ENCODE measurements around the gene TUBD1. TPM values are rescaled to one million over a fixed set of nuclear protein-coding genes. Genes with fewer than 3 reads are reported as not detected.

The TUBD1 gene
- total and polyA plus RNA-seq, 2 donors (not counting 1 experiment from before 2014, with no cell fraction given) = 5.7 to 20.0 TPM

DNA sequence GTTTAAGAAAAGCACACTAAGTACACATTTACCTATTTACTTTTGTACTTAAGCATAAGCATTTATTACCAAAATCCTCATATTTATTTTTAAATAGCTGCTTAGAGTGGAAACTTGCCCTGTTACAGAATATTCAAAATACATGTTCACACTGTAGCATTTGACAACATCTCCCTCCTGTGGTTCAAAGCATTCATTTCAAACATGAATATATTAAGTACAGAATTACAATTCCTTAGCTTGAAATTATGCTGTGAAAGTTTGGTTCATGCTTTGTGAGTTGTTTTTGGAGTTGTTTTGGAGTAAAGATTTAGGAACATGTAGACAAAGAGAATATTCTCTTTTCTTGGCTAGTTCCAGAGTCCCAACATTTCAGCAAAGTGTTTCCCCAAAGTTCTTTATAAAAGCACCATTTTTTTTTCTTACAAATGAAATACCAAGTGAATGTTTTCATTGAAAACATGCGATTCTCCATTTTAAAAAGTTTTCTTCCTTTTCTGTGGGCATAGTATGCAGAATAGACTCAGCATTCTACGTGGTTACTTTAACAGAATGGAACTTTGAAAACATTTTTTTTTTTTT lies 33.2 kb downstream of the TUBD1 start:
- H3K9ac ChIP-seq (ENCODE audit: low read length) = no peak overlapping the region
- no peaks in the 10 kb centered on the region for H3K79me2 ChIP-seq (ENCODE audit: control insufficient read depth, insufficient read depth, low read length)
- Mint-ChIP-seq H3K27ac (peak overlapping the region; percentile 37), H3K4me1 (no peaks in the 10 kb centered on the region), H3K4me3 (no peak overlapping the region), H3K27me3 (no peaks in the 10 kb centered on the region), H3K9me3 (ENCODE audit: insufficient read depth) (no peaks in the 10 kb centered on the region)
- TF ChIP-seq CTCF (IDR thresholded peaks at IDR 0.05) = peak; percentile 77
- TF ChIP-seq EZH2 (IDR thresholded peaks at IDR 0.05; ENCODE audit: borderline replicate concordance, insufficient read depth, low read depth, low read length, poor library complexity, severe bottlenecking) = no peak
- peak; percentile 53 for ATAC-seq (ENCODE audit: low read depth)
- H3K36me3 ChIP-seq (replicated peaks in 1 of 2; ENCODE audit: control extremely low read depth in 1 of 2, control insufficient read depth in 1 of 2, extremely low read depth in 1 of 2, insufficient read depth in 2 of 2, low read length in 1 of 2) = peaks cover 4 to 26% of the 10 kb centered on the region in 2 experiments
- ChIA-PET POLR2A (interaction anchor here (0.6 kb wide), 1 partner anchor 32 kb away, joined by 3 read pairs; no protein-coding TSS in a partner anchor), CTCF (interaction anchor here (0.6 to 3.1 kb wide), 27 partner anchors 9 to 589 kb away, joined by 3 to 21 read pairs (median 4); no protein-coding TSS in a partner anchor)
- no peaks in the 10 kb centered on the region for H3K9me3 ChIP-seq (ENCODE audit: control extremely low read depth in 1 of 3, control insufficient read depth in 2 of 3, insufficient read depth in 1 of 3, low read length in 2 of 3)
- DNase-seq = peak; percentile 54
- no peaks in the 10 kb centered on the region for H3K4me1 ChIP-seq (ENCODE audit: control insufficient read depth in 2 of 2, insufficient read depth in 2 of 2, low read length in 2 of 2)
- no peak overlapping the region for H2AFZ ChIP-seq (ENCODE audit: insufficient read depth, low read depth, low read length, poor library complexity, severe bottlenecking)
- H4K20me1 ChIP-seq (ENCODE audit: control insufficient read depth, insufficient read depth, low read length, poor library complexity, severe bottlenecking) = no peaks in the 10 kb centered on the region
- intact Hi-C loops (cut with micrococcal nuclease) = loop anchor here (1.0 to 2.0 kb wide), 3 partner anchors 73 to 112 kb away; no protein-coding TSS in a partner anchor
- H3K27ac ChIP-seq (ENCODE audit: low read length in 2 of 2) = no peak overlapping the region
- no peak overlapping the region for H3K4me2 ChIP-seq (replicated peaks; ENCODE audit: low read depth, low read length, poor library complexity, severe bottlenecking)
- no CpG with 5 or more reads among the region's 2 CpGs for WGBS (ENCODE audit: insufficient coverage)
- no peak overlapping the region for H3K4me3 ChIP-seq (ENCODE audit: control extremely low read depth in 1 of 5, extremely low read depth in 1 of 5, insufficient read depth in 1 of 5, low read depth in 2 of 5, low read length in 4 of 5)
- no peaks in the 10 kb centered on the region for H3K27me3 ChIP-seq (replicated peaks in 1 of 4; ENCODE audit: control extremely low read depth in 1 of 4, control insufficient read depth in 3 of 4, insufficient read depth in 4 of 4, low read length in 3 of 4)

DNA sequence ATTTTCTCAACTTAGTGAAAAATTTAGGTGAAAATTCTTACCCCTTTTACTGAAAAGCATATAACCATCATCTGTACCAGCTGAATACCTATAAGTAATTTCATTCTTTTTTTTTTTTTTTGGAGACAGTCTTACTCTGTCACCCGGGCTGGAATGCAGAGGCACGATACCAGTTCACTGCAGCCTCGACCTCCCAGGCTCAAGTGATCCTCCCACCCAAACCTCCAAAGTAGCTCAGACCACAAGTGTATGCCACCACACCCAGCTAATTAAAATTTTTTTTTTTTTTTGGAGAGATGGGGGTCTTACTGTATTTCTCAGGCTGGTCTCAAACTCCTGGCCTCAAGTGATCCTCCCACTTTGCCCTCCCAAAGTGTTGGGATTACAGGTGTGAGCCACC lies 33.8 kb downstream of the TUBD1 start:
- ATAC-seq (ENCODE audit: low read depth) (no peak), DNase-seq (no peak)
- 80% methylated on average over 1 of the region's 3 CpGs for WGBS (ENCODE audit: insufficient coverage)
- no peak overlapping the region for H3K4me3 Mint-ChIP-seq
- CTCF ChIA-PET = interaction anchor here (0.6 to 3.1 kb wide), 22 partner anchors 10 to 338 kb away, joined by 3 to 21 read pairs (median 4); no protein-coding TSS in a partner anchor
- H3K27me3 Mint-ChIP-seq = no peaks in the 10 kb centered on the region
- H3K4me1 ChIP-seq (ENCODE audit: control insufficient read depth in 2 of 2, insufficient read depth in 2 of 2, low read length in 2 of 2) = no peaks in the 10 kb centered on the region
- no peak for TF ChIP-seq CTCF (IDR thresholded peaks at IDR 0.05)
- no peak for TF ChIP-seq EZH2 (IDR thresholded peaks at IDR 0.05; ENCODE audit: borderline replicate concordance, insufficient read depth, low read depth, low read length, poor library complexity, severe bottlenecking)
- H3K27me3 ChIP-seq (replicated peaks in 1 of 4; ENCODE audit: control extremely low read depth in 1 of 4, control insufficient read depth in 3 of 4, insufficient read depth in 4 of 4, low read length in 3 of 4) = no peaks in the 10 kb centered on the region
- no peak overlapping the region for H3K27ac Mint-ChIP-seq
- intact Hi-C loops (cut with micrococcal nuclease) = loop anchor here (1.0 to 2.0 kb wide), 3 partner anchors 72 to 112 kb away; no protein-coding TSS in a partner anchor
- H3K9me3 Mint-ChIP-seq (ENCODE audit: insufficient read depth) = no peaks in the 10 kb centered on the region
- no peak overlapping the region for H2AFZ ChIP-seq (ENCODE audit: insufficient read depth, low read depth, low read length, poor library complexity, severe bottlenecking)
- no peak overlapping the region for H3K9ac ChIP-seq (ENCODE audit: low read length)
- no peak overlapping the region for H3K4me2 ChIP-seq (replicated peaks; ENCODE audit: low read depth, low read length, poor library complexity, severe bottlenecking)
- H3K79me2 ChIP-seq (ENCODE audit: control insufficient read depth, insufficient read depth, low read length) = no peaks in the 10 kb centered on the region
- peaks cover 4 to 22% of the 10 kb centered on the region in 2 experiments for H3K36me3 ChIP-seq (replicated peaks in 1 of 2; ENCODE audit: control extremely low read depth in 1 of 2, control insufficient read depth in 1 of 2, extremely low read depth in 1 of 2, insufficient read depth in 2 of 2, low read length in 1 of 2)
- POLR2A ChIA-PET = no interaction called here
- H3K27ac ChIP-seq (ENCODE audit: low read length in 2 of 2) = no peak overlapping the region
- no peaks in the 10 kb centered on the region for H3K9me3 ChIP-seq (ENCODE audit: control extremely low read depth in 1 of 3, control insufficient read depth in 2 of 3, insufficient read depth in 1 of 3, low read length in 2 of 3)
- H4K20me1 ChIP-seq (ENCODE audit: control insufficient read depth, insufficient read depth, low read length, poor library complexity, severe bottlenecking) = no peaks in the 10 kb centered on the region
- no peak overlapping the region for H3K4me3 ChIP-seq (ENCODE audit: control extremely low read depth in 1 of 5, extremely low read depth in 1 of 5, insufficient read depth in 1 of 5, low read depth in 2 of 5, low read length in 4 of 5)
- no peaks in the 10 kb centered on the region for H3K4me1 Mint-ChIP-seq
